Right lobe of liver (tissue), 6 donors: Measurements from ENCODE around the gene MAML2. TPM values are rescaled to one million over a fixed set of nuclear protein-coding genes. Genes with fewer than 3 reads are reported as not detected.

Experiments
- ATAC-seq, 4 donors: fragments of 200-7000 bp; cut with Tn5 transposase; one replicate each; pipeline ENCODE4 v1.9.1; 2020; ENCODE audit warnings: mild to moderate bottlenecking in 4 of 4, moderate library complexity in 4 of 4
- DNase-seq, 3 donors: peaks; one replicate each; pipeline ENCODE4 v3.0.0-alpha.2; 2020
- H3K27ac ChIP-seq, 3 donors: fragments of 200-600 bp; one replicate each; pipeline ENCODE4 v1.8.0; 2022
- H3K27me3 ChIP-seq, 2 donors: fragments of 200-600 bp; one replicate each; pipeline ENCODE4 v1.8.0; 2022
- H3K36me3 ChIP-seq, 4 donors: fragments of 200-600 bp; sonication (generic) in 1 of 4; one replicate each; pipeline versions ENCODE4 v1.5.1 to v1.8.0; 2017 to 2022; ENCODE audit warnings: control low read depth in 1 of 4
- H3K4me1 ChIP-seq, 4 donors: fragments of 200-600 bp; sonication (generic) in 1 of 4; one replicate each; pipeline versions ENCODE4 v1.5.1 to v1.8.0; 2017 to 2022; ENCODE audit warnings: control low read depth in 1 of 4
- H3K4me3 ChIP-seq, 3 donors: fragments of 200-600 bp; one replicate each; pipeline ENCODE4 v1.8.0; 2022
- H3K9me3 ChIP-seq, 4 donors: fragments of 200-600 bp; sonication (generic) in 1 of 4; one replicate each; pipeline versions ENCODE4 v1.5.1 to v1.8.0; 2017 to 2022; ENCODE audit warnings: control low read depth in 1 of 4
- POLR2A ChIP-seq: fragments of 450-650 bp; IDR thresholded peaks from one replicate; pipeline ENCODE4 v1.6.1; 2017; ENCODE audit warnings: antibody characterized with exemption, mild to moderate bottlenecking
- WGBS: methylation state at CpG from one replicate; pipeline ENCODE4 v1.1.6; 2018; ENCODE audit warnings: low coverage, low lambda C conversion rate; ENCODE audit not compliant: insufficient coverage; ENCODE audit errors: missing lambda C conversion rate; 5-methylcytosine and 5-hydroxymethylcytosine counted together
- intact Hi-C, 2 donors: fragments of 100-400 bp; cut with DNase I; formaldehyde crosslinking; loops; one replicate each; pipeline versions ENCODE4 v1.11.2 to v1.14.1; 2022
- total RNA-seq, 6 experiments: library from RNA; depleted of rRNA in 2 of 6; stranded (reverse); fragments of >200 nt in 2 of 6; fragmentation: NEBNext Ultra II Directional in 3 of 6; extraction: Animal tissue kit (Norgen Biotek cat#: 25700) in 3 of 6; gene quantifications; one replicate each; pipeline versions ENCODE4 v1.1.0 to v1.2.4, GENCODE V29; 2016 to 2023
- TF ChIP-seq, protein P1 (sequence below), 4 donors: fragments of 200-600 bp in 3 of 4; fragments of 450-650 bp in 1 of 4; IDR thresholded peaks; one replicate each; pipeline versions ENCODE4 v1.5.1 to v1.8.0; 2016 to 2022; ENCODE audit warnings: antibody characterized with exemption in 4 of 4, mild to moderate bottlenecking in 2 of 4
- donor health status: DM: no; HTN: yes; CAD: no.
- donor health status: DM: no; HTN: no; CAD: no.
- donor health status: DM: no; HTN: no; CAD: no.
- donor health status: DM: no; HTN: yes; CAD: no.
- donor health status: DM: no; HTN: yes; CAD: no.

The MAML2 gene
- total RNA-seq, 6 experiments from 2014 or later: 0.92 to 2.3 (median 1.9) TPM

- no peaks in the 10 kb centered on the region for H3K27me3 ChIP-seq
- H3K36me3 ChIP-seq: no peaks in the 10 kb centered on the region
- intact Hi-C loops: no loop called here
- no peak for ATAC-seq
- WGBS: 75% methylated on average over 1 of the region's 1 CpG
- no peaks in the 10 kb centered on the region for H3K4me1 ChIP-seq
- TF ChIP-seq, protein P1, sequence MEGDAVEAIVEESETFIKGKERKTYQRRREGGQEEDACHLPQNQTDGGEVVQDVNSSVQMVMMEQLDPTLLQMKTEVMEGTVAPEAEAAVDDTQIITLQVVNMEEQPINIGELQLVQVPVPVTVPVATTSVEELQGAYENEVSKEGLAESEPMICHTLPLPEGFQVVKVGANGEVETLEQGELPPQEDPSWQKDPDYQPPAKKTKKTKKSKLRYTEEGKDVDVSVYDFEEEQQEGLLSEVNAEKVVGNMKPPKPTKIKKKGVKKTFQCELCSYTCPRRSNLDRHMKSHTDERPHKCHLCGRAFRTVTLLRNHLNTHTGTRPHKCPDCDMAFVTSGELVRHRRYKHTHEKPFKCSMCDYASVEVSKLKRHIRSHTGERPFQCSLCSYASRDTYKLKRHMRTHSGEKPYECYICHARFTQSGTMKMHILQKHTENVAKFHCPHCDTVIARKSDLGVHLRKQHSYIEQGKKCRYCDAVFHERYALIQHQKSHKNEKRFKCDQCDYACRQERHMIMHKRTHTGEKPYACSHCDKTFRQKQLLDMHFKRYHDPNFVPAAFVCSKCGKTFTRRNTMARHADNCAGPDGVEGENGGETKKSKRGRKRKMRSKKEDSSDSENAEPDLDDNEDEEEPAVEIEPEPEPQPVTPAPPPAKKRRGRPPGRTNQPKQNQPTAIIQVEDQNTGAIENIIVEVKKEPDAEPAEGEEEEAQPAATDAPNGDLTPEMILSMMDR (IDR thresholded peaks at IDR 0.05): no peak
- no peak for TF ChIP-seq POLR2A
- no peak overlapping the region for H3K4me3 ChIP-seq
- DNase-seq: no peak
- no peak overlapping the region for H3K27ac ChIP-seq
- no peaks in the 10 kb centered on the region for H3K9me3 ChIP-seq
Observed at GRCh38 chr11:95989780-95990179, 353.2 kb downstream of the MAML2 start.

- ATAC-seq: no peak
- 63% methylated on average over 2 of the region's 2 CpGs for WGBS
Observed at GRCh38 chr11:95989076-95989605, 353.9 kb downstream of the MAML2 start.

DNA sequence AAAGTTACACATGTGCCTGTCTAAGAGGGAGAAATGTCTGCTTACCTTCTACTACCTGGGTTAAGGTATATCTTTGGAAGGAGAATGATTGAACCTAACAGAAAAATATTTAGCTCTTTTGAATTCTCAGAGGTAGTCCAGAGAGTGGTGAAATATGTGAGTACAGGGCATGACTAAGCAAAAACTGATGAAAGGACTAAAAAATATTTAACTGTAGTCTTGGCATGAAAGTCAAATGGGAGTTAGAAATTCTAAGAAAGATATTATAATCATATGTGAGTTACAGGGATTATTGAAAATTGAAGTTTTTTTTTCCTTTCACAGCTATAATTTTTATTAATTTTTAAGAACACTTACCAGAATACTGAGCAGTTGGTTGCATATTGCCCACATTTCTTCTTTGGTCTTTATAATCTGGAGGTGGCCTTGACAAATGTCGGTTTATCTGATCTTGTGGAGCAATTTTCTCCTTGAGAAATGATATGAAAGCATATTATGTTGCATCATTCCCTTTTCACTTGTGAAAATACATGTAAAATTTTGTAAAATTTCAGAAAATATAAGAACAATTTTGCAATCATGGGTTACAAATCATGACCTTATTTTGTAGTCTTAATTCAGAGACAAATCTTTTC is 357.7 kb downstream of the MAML2 start:
- no peaks in the 10 kb centered on the region for H3K9me3 ChIP-seq
- H3K36me3 ChIP-seq: no peaks in the 10 kb centered on the region
- intact Hi-C loops: no loop called here
- no peaks in the 10 kb centered on the region for H3K27me3 ChIP-seq
- ATAC-seq: no peak
- H3K4me3 ChIP-seq: no peak overlapping the region
- 43% methylated on average over 1 of the region's 1 CpG for WGBS
- DNase-seq: no peak
- no peak for TF ChIP-seq POLR2A
- TF ChIP-seq, protein P1 (IDR thresholded peaks at IDR 0.05): no peak
- no peaks in the 10 kb centered on the region for H3K4me1 ChIP-seq
- no peak overlapping the region for H3K27ac ChIP-seq

More at GRCh38 chr11:95989076-95989605, 353.9 kb downstream of the MAML2 start:
- H3K4me3 ChIP-seq: no peak overlapping the region
- intact Hi-C loops: no loop called here
- DNase-seq: no peak
- no peak overlapping the region for H3K27ac ChIP-seq
- no peaks in the 10 kb centered on the region for H3K4me1 ChIP-seq
- no peaks in the 10 kb centered on the region for H3K9me3 ChIP-seq
- no peaks in the 10 kb centered on the region for H3K36me3 ChIP-seq
- no peaks in the 10 kb centered on the region for H3K27me3 ChIP-seq
- TF ChIP-seq, protein P1 (IDR thresholded peaks at IDR 0.05): no peak
- no peak for TF ChIP-seq POLR2A

DNA sequence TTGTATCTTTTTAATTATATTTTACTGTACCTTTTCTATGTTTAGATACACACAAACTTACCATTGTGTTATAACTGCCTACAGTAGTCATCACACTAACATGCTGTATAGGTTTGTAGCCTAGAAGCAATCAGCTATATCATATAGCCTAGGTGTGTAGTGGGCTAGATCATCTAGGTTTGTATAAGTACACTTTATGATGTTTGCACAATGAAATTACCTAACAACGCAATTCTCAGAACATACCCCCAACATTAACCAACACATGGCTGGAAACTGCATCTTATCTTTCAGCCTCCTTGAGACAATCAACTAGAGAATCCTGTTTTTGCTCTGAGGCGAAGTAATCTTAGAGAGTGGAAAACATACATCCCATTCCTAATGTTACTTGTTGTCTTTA is 358.9 kb downstream of the MAML2 start:
- ATAC-seq (no peak), DNase-seq (no peak)
- Histone ChIP-seq H3K27ac (no peak overlapping the region), H3K4me3 (no peak overlapping the region), H3K9me3 (no peaks in the 10 kb centered on the region), H3K27me3 (no peaks in the 10 kb centered on the region), H3K4me1 (no peaks in the 10 kb centered on the region), H3K36me3 (no peaks in the 10 kb centered on the region)
- TF ChIP-seq POLR2A: no peak
- TF ChIP-seq, protein P1 (IDR thresholded peaks at IDR 0.05): no peak
- 84% methylated on average over 2 of the region's 2 CpGs for WGBS
- intact Hi-C loops: no loop called here
